ENCODE results near the gene ZNF529.

ZNF529 gene

GRCh38 chr19:36527873-36528193 lies 45.3 kb downstream of the ZNF529 start:
- TF ChIP-seq REST (IDR thresholded peaks at IDR 0.05; ENCODE audit: insufficient read depth in 1 of 2, low read depth in 2 of 2, low read length in 2 of 2), result no peak

GRCh38 chr19:36527341-36527740 lies 45.8 kb downstream of the ZNF529 start:
- no peak for TF ChIP-seq POLR2AphosphoS5 (IDR thresholded peaks at IDR 0.05; ENCODE audit: low read depth, low read length)
- no peak for TF ChIP-seq TAF1 (IDR thresholded peaks at IDR 0.05; ENCODE audit: borderline replicate concordance, insufficient read depth, low read length)

- TF ChIP-seq SIN3A (IDR thresholded peaks at IDR 0.05; ENCODE audit: borderline replicate concordance, insufficient read depth, low read length) (no peak), FOXP2 (optimal IDR thresholded peaks at IDR 0.05; ENCODE audit: borderline replicate concordance, extremely low read depth, extremely low read length, insufficient read depth) (no peak), POLR2AphosphoS5 (IDR thresholded peaks at IDR 0.05; ENCODE audit: low read depth, low read length) (no peak), REST (IDR thresholded peaks at IDR 0.05; ENCODE audit: insufficient read depth in 1 of 2, low read depth in 2 of 2, low read length in 2 of 2) (no peak), TAF1 (IDR thresholded peaks at IDR 0.05; ENCODE audit: borderline replicate concordance, insufficient read depth, low read length) (no peak)
Measured at GRCh38 chr19:36526581-36526980, 46.5 kb downstream of the ZNF529 start.

GRCh38 chr19:36524617-36525016 lies 48.5 kb downstream of the ZNF529 start:
- no peak for TF ChIP-seq POLR2AphosphoS5 (IDR thresholded peaks at IDR 0.05; ENCODE audit: low read depth, low read length)
- TF ChIP-seq SIN3A (IDR thresholded peaks at IDR 0.05; ENCODE audit: borderline replicate concordance, insufficient read depth, low read length), result no peak
- no peak for TF ChIP-seq REST (IDR thresholded peaks at IDR 0.05; ENCODE audit: insufficient read depth in 1 of 2, low read depth in 2 of 2, low read length in 2 of 2)
- no peak for TF ChIP-seq FOXP2 (optimal IDR thresholded peaks at IDR 0.05; ENCODE audit: borderline replicate concordance, extremely low read depth, extremely low read length, insufficient read depth)
- no peak for TF ChIP-seq TAF1 (IDR thresholded peaks at IDR 0.05; ENCODE audit: borderline replicate concordance, insufficient read depth, low read length)

GRCh38 chr19:36514012-36514612 lies 59.0 kb downstream of the ZNF529 start:
- TF ChIP-seq SIN3A (IDR thresholded peaks at IDR 0.05; ENCODE audit: borderline replicate concordance, insufficient read depth, low read length) (no peak), POLR2AphosphoS5 (IDR thresholded peaks at IDR 0.05; ENCODE audit: low read depth, low read length) (no peak), REST (IDR thresholded peaks at IDR 0.05; ENCODE audit: insufficient read depth in 1 of 2, low read depth in 2 of 2, low read length in 2 of 2) (no peak), FOXP2 (optimal IDR thresholded peaks at IDR 0.05; ENCODE audit: borderline replicate concordance, extremely low read depth, extremely low read length, insufficient read depth) (no peak), TAF1 (IDR thresholded peaks at IDR 0.05; ENCODE audit: borderline replicate concordance, insufficient read depth, low read length) (no peak)
